ENCODE results near the gene PLXNC1.
A peak's percentile ranks its signal among the peaks of the same experiment; 100 is the strongest.

PLXNC1 gene

GRCh38 chr12:94147991-94148738 lies at the start of gene PLXNC1:
Gene PLXNC1 (plus strand): TSS chr12:94148577. CDS start chr12:94148972, 395 bp downstream.
- DNase-seq: peak; percentile 62

- no peak for DNase-seq
Measured at GRCh38 chr12:94099191-94099590, 49.2 kb upstream of the PLXNC1 start.

GRCh38 chr12:94099632-94100031 lies 48.7 kb upstream of the PLXNC1 start:
- no peak for DNase-seq

GRCh38 chr12:94100211-94100627 lies 48.2 kb upstream of the PLXNC1 start:
- DNase-seq: peak; percentile 41

- peak; percentile 87 for DNase-seq
Measured at GRCh38 chr12:94100990-94101737, 47.2 kb upstream of the PLXNC1 start.

GRCh38 chr12:94101738-94102660 lies 46.4 kb upstream of the PLXNC1 start:
- peak; percentile 82 for DNase-seq

GRCh38 chr12:94103986-94104385 lies 44.4 kb upstream of the PLXNC1 start:
- DNase-seq: no peak

- no peak for DNase-seq
Measured at GRCh38 chr12:94107910-94108309, 40.5 kb upstream of the PLXNC1 start.

GRCh38 chr12:94109160-94109559 lies 39.2 kb upstream of the PLXNC1 start:
- no peak for DNase-seq

- DNase-seq: no peak
Measured at GRCh38 chr12:94110258-94110657, 38.1 kb upstream of the PLXNC1 start.

- DNase-seq: no peak
Measured at GRCh38 chr12:94111302-94111701, 37.1 kb upstream of the PLXNC1 start.

- DNase-seq: no peak
Measured at GRCh38 chr12:94112121-94112520, 36.3 kb upstream of the PLXNC1 start.

- DNase-seq: no peak
Measured at GRCh38 chr12:94114166-94114565, 34.2 kb upstream of the PLXNC1 start.

GRCh38 chr12:94116191-94116590 lies 32.2 kb upstream of the PLXNC1 start:
- DNase-seq: no peak

GRCh38 chr12:94121886-94122285 lies 26.5 kb upstream of the PLXNC1 start:
- DNase-seq: no peak

- no peak for DNase-seq
Measured at GRCh38 chr12:94122591-94122990, 25.8 kb upstream of the PLXNC1 start.

GRCh38 chr12:94123127-94123526 lies 25.2 kb upstream of the PLXNC1 start:
- no peak for DNase-seq

GRCh38 chr12:94126067-94126466 lies 22.3 kb upstream of the PLXNC1 start:
- no peak for DNase-seq

GRCh38 chr12:94127239-94128131 lies 20.9 kb upstream of the PLXNC1 start:
- no peak for DNase-seq

GRCh38 chr12:94128280-94128679 lies 20.1 kb upstream of the PLXNC1 start:
- DNase-seq: no peak

- no peak for DNase-seq
Measured at GRCh38 chr12:94133964-94134795, 14.2 kb upstream of the PLXNC1 start.

Measured in activated CD4-positive, CD25-positive, alpha-beta regulatory T cell treated with anti-CD3 and anti-CD28 coated beads, Interleukin-2, amount 50 U/mL, for 72 hours (primary cell).